ENCODE measurements around the gene FBLN1. TPM values are rescaled to one million over a fixed set of nuclear protein-coding genes. Genes with fewer than 3 reads are reported as not detected.

The FBLN1 gene
- polyA plus RNA-seq, 3 donors = 79.1 to 105 (median 97.9) TPM

Other genes with a start within 250 kb of the FBLN1 start
- gene UPK3A, start 217.9 kb upstream of the FBLN1 start, polyA plus RNA-seq (ENCODE audit: insufficient read length in 3 of 3) = 1 to 10 TPM in 2 of 3 donors, under 1 TPM in 1; 0.15 to 1.8 (median 1.3) TPM
- 10 to 100 TPM; 16.8 to 21.5 (median 19.7) TPM for gene FAM118A, start 192.9 kb upstream of the FBLN1 start, polyA plus RNA-seq (ENCODE audit: insufficient read length in 3 of 3)
- under 1 TPM; 0.11 to 0.42 (median 0.25) TPM for gene SMC1B, start 89.3 kb upstream of the FBLN1 start, polyA plus RNA-seq (ENCODE audit: insufficient read length in 3 of 3)
- gene RIBC2, start 89.2 kb upstream of the FBLN1 start, polyA plus RNA-seq (ENCODE audit: insufficient read length in 3 of 3) = 1 to 10 TPM; 6.2 to 9.2 (median 6.3) TPM
- 100 to 1,000 TPM; 349 to 375 (median 367) TPM for gene ATXN10, start 169.0 kb downstream of the FBLN1 start, polyA plus RNA-seq (ENCODE audit: insufficient read length in 3 of 3)

Measured in right renal cortex interstitium (tissue), 3 donors.